GM19455 (cell line): ENCODE data around the gene RHOG.
"Not testable (repeated sequence)": the region's sequence is repeated elsewhere in the genome, so short reads cannot be mapped to it uniquely, and the experiment has no call there.

Experiments used
- ATAC-seq: cut with Tn5 transposase; IDR thresholded peaks from one replicate; pipeline ENCODE4 v1.9.1; 2021; ENCODE audit not compliant: unreplicated experiment

Gene RHOG

GRCh38 chr11:3810951-3811350, 29.8 kb downstream of the RHOG start:
- ATAC-seq, result no peak

DNA sequence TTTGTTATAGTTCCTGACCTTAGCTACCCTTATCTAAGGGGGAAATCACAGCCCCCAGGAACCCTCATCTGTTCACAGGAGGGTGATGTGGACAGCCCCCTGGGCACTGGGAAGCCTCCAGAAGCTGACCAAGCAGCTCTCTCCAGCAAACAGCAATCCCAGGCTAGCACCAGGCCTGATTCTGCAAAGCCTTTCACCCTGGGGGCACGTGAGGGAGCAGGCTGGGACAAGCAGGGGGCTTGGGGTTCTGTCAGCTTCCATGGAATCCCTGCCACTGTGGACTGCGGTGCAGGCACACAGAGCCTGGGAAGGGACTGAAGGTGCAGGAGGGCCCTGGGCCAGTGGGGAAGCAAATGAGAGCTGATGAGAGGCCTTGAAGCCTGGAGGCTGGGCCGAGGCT, 30.3 kb downstream of the RHOG start:
- ATAC-seq, result no peak

- no peak for ATAC-seq
Observed at GRCh38 chr11:3809624-3809928, 31.2 kb downstream of the RHOG start.

- peak; percentile 63 for ATAC-seq
Observed at GRCh38 chr11:3808861-3809623, 31.7 kb downstream of the RHOG start.

GRCh38 chr11:3807909-3808860, 32.6 kb downstream of the RHOG start, which contains the start of gene PGAP2:
Gene PGAP2, plus strand, starts transcription at chr11:3808560. Its CDS starts 2,700 bp downstream, at chr11:3811260.
- ATAC-seq, result peak; percentile 65

DNA sequence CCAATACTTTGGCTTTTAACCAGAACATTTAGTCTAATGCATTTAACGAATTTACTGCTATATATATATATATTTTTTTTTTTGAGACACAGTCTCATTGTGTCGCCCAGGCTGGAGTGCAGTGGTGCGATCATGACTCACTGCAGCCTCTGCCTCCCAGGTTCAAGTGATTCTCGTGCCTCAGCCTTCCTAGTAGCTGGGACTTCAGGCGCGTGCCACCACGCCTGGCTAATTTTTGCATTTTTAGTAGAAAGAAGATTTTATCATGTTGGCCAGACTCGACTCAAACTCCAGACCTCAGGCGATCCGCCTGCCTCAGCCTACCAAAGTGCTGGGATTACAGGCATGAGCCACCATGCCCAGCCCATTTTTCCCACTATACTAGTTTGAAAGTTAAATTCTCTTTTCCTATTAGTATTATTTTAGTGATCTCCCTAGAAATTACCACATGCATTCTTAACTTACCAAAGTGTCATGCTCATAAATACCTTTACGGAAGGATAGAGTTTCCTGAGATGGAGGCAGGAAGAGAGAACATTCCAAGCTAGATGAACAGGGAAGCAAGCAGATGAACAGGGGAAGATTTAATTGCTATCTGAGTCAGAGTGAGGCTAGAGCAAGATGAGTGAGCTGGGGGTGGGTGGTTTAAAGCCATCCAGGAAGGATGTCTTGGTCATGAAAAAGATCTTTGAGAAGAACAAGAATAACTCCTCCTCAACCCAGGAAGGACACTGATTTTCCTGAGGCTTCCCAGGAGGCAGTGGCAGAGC, 36.8 kb downstream of the RHOG start:
- no peak for ATAC-seq

DNA sequence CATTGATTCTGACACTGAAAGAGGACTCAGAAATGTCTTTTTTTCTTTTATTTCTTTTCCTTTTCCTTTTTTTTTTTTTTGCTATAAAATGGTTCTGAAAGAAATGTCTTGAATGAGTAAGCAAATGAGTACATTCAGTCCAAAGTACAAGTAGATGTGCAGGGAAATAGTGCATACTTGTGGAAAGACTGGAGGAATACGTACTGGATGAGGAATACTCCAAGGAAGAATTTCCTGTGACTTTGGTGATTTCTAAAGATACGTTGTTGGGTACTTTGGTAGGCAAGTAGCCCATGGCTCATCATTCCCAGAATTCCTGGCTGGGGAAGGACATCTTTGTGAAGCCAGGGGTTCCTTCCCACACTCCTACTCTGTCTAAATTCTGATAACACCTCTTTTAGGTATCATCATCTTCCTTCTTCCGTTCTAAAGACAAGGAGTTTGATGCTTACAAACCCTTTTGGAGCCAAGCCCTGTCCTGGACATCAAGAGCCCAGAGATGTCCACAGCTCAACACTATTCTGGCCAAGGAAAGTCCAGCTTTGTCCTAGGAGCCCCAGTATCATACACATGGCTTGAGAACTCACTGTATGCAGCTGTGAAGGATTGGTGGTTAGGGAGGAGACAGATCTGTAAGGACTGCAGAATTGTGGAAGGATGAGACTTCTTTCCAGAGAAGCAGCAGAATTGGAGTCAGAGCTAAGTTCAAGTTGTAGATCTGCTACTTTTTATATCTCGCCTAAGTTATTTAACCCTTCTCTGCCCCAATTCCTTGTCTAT, 38.6 kb downstream of the RHOG start:
- no peak for ATAC-seq

DNA sequence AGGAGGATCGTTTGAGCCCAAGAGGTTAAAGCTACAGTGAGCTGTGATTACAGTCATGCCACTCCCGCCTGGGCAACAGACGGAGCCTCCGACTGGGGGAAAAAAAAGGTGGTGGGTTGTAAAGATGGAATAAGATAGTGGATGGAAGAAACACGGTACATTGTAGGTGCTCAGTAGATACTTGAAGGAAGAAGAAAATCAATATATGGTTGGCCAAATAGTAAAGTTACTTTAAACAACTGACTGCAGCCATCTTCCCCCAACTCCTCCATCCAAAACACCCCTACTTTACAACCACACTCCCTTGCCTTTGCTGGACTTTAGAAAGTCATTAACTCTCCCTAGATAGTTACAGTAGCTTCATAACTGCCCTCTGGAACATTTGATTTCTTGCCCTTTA, 40.9 kb downstream of the RHOG start:
- ATAC-seq, result no peak

DNA sequence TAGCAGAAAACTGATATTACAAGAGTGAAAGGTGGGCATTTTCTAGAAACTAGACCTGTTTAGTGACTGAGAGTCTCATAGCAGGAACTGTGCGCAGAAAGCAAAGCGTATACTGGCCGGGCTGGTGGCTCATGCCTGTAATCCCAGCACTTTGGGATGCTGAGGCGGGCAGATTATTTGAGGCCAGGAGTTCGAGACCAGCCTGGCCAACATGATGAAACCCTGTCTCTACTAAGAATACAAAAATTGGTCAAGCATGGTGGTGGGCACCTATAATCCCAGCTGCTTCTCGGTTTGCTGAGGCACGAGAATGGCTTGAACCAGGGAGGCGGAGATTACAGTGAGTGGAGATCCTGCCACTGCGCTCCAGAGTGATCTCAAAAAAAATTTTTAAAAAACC, 41.6 kb downstream of the RHOG start:
- ATAC-seq, result no peak

DNA sequence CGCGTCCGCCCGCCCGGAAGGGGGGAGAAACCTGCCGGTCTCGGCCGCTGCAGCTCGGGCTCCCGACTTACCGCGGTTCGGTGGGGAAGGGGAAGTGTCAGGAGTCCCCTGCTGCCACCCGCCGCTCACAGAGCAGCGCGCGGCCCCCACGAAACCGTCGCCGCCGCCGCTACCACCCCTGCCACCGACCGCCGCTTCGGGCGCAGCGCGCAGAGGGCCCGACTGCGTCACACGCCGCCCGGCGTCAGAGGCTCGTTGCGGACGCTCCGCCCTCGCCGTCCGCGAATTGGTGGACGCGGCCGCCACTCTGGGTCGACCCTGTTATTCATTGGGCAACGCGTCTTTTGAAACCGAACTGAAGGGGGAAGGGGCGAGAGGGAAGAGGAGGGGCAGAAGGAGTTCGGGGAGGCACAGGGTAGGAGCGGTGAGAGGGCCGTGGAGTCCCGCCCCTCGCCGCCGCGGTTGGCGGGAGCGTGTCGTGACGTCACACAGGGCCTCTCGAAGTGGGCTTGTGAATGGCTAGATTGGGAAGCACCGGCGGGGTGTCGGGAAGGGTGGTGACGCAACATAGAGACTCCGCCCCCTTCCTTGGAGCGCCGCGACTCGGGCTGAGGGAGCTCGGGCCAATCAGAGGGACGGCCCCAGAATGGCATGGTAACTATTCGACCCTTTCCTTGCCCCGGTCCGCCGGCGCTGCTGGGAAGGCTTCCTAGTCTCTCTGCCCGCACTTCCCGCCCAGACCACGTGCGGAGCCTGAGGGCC, 43.2 kb downstream of the RHOG start, which contains the start of gene NUP98:
NUP98 (minus strand) TSS at position 226 of the 762 bp plus-strand sequence. CDS start 15,437 bp downstream, outside the sequence.
- ATAC-seq, result peak; percentile 95

DNA sequence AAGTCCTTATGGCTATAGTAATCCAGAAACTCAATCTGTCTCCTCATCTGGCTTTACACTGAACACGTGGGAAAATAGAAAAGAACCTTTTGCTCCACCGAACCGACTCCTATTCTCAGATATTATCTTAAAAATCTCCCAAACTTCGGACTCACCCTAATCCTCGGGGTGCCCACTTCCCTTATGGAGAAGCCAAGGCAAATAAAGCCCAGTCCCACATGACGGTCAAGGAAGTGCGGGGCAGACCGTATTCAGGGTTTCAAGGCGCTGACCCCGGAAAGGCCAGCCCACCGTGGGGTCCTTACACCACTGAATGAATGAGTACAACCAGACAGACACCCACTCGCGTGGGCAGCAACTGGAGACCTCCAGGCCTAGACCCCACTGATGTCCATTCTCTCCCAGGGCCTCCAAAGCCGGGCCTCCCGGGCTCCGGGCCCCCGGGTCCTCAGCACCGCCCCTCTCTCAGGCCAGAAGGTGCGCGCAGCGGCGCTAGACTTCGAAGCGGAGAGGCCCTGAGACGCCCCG, 43.9 kb downstream of the RHOG start:
- ATAC-seq, result peak; percentile 40

- ATAC-seq, result no peak
Observed at GRCh38 chr11:3796346-3796745, 44.4 kb downstream of the RHOG start.

DNA sequence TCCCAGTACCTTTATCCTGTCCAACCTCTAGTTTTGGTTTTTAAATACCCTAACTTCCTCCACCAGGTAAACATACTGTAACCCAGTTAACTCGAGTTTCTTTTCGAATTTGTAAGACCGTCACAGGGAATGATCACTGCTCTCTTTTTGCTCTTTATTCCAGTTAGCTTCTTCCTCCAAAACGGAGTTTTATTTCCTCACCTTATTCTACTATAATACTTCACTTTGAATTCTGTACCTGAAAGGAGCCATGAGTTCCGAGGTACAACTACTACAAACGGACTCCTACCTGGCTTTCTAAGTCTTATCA, 44.8 kb downstream of the RHOG start:
- no peak for ATAC-seq

GRCh38 chr11:3795131-3796001, 45.4 kb downstream of the RHOG start:
- ATAC-seq, result no peak

GRCh38 chr11:3794387-3794786, 46.4 kb downstream of the RHOG start:
- ATAC-seq, result not testable (repeated sequence)

- no peak for ATAC-seq
Observed at GRCh38 chr11:3786781-3787428, 53.9 kb downstream of the RHOG start.

GRCh38 chr11:3783611-3784010, 57.1 kb downstream of the RHOG start:
- ATAC-seq, result no peak

DNA sequence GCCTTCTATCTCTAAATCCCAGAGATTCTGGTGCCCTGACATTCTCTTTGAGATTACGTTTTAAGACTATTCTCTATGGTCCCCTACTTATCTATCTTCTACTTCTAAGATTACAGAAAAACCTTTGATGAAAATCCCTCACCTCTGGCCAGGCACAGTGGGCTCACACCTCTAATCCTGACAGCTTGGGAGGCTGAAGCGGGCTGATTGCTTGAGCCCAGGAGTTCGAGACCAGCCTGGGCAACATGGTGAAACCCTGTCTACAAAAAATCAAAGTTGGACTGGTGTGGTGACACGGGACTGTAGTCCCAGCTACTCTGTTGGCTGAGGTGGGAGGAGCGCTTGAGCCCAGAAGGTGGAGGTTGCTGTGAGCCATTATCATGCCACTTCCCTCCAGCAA, 57.8 kb downstream of the RHOG start:
- no peak for ATAC-seq
